Neural progenitor cell (in vitro differentiated cells): Measurements from ENCODE around the gene CHMP1A. TPM values are rescaled to one million over a fixed set of nuclear protein-coding genes. Genes with fewer than 3 reads are reported as not detected.

Experiments
- DNase-seq: peaks from one replicate; pipeline ENCODE4 v3.0.0-alpha.2; 2016; ENCODE audit warnings: low spot score
- H2AFZ ChIP-seq: fragments of 200-600 bp; sonication (generic); replicated peaks from 2 replicates; pipeline ENCODE4 v1.6.1; 2016; ENCODE audit warnings: antibody characterized with exemption
- H3F3A ChIP-seq: fragments of 200-600 bp; sonication (generic); 2 replicates; pipeline ENCODE4 v1.6.1; 2016; ENCODE audit warnings: antibody characterized with exemption, low read depth
- H3K27ac ChIP-seq: fragments of 200-600 bp; sonication (generic); 2 replicates; pipeline ENCODE4 v1.5.1; 2016; ENCODE audit warnings: mild to moderate bottlenecking
- H3K27me3 ChIP-seq: fragments of 200-600 bp; sonication (generic); 2 replicates; pipeline ENCODE4 v1.6.1; 2016; ENCODE audit warnings: mild to moderate bottlenecking, moderate library complexity
- H3K36me3 ChIP-seq: fragments of 200-600 bp; sonication (generic); 2 replicates; pipeline ENCODE4 v1.5.1; 2016
- H3K4me1 ChIP-seq: fragments of 200-600 bp; sonication (generic); 2 replicates; pipeline ENCODE4 v1.6.1; 2016; ENCODE audit warnings: mixed run types
- H3K4me2 ChIP-seq: fragments of 200-600 bp; sonication (generic); 2 replicates; pipeline ENCODE4 v1.6.1; 2016
- H3K4me3 ChIP-seq: fragments of 200-600 bp; sonication (generic); 2 replicates; pipeline ENCODE4 v1.5.1; 2016
- H3K79me2 ChIP-seq: fragments of 200-600 bp; sonication (generic); 2 replicates; pipeline ENCODE4 v1.6.1; 2016; ENCODE audit warnings: low read depth
- H3K9ac ChIP-seq: fragments of 200-600 bp; sonication (generic); 2 replicates; pipeline ENCODE4 v1.6.1; 2016
- H3K9me3 ChIP-seq: fragments of 200-600 bp; sonication (generic); 2 replicates; pipeline ENCODE4 v1.5.1; 2016; ENCODE audit warnings: low read depth
- H4K20me1 ChIP-seq: fragments of 200-600 bp; sonication (generic); 2 replicates; pipeline ENCODE4 v1.6.1; 2016; ENCODE audit warnings: low read depth
- H3K27ac Mint-ChIP-seq: 3 replicates; pipeline ENCODE4 v1.8.0; 2021; ENCODE audit warnings: mixed read lengths
- H3K27me3 Mint-ChIP-seq: 2 replicates; pipeline ENCODE4 v1.8.0; 2022; ENCODE audit warnings: low read depth, mild to moderate bottlenecking, inconsistent platforms, moderate library complexity, mixed read lengths; ENCODE audit not compliant: insufficient read depth
- H3K36me3 Mint-ChIP-seq: 3 replicates; pipeline ENCODE4 v1.8.0; 2021; ENCODE audit warnings: mixed read lengths
- H3K4me1 Mint-ChIP-seq: 3 replicates; pipeline ENCODE4 v1.8.0; 2021; ENCODE audit warnings: mixed read lengths
- H3K4me3 Mint-ChIP-seq: 3 replicates; pipeline ENCODE4 v1.8.0; 2021; ENCODE audit warnings: mild to moderate bottlenecking, moderate library complexity, mixed read lengths
- H3K9me3 Mint-ChIP-seq: 3 replicates; pipeline ENCODE4 v1.8.0; 2020; ENCODE audit warnings: mixed read lengths
- EZH2 ChIP-seq: fragments of 200-600 bp; sonication (generic); IDR thresholded peaks from 2 replicates; pipeline ENCODE4 v1.6.1; 2017; ENCODE audit warnings: antibody characterized with exemption, mild to moderate bottlenecking, moderate library complexity
- EZH2phosphoT487 ChIP-seq: fragments of 200-600 bp; sonication (generic); IDR thresholded peaks from 2 replicates; pipeline ENCODE4 v1.6.1; 2017; ENCODE audit warnings: antibody characterized with exemption
- total RNA-seq: library from RNA; depleted of rRNA; stranded (reverse); fragments of >200 nt; gene quantifications from 2 replicates; pipeline ENCODE4 v1.2.3, GENCODE V29; 2015; ENCODE audit warnings: low replicate concordance
- TF ChIP-seq, protein P1 (sequence below): fragments of 200-600 bp; sonication (generic); IDR thresholded peaks from 2 replicates; pipeline ENCODE4 v1.5.1; 2017; ENCODE audit warnings: antibody characterized with exemption, mild to moderate bottlenecking

Gene CHMP1A
- total RNA-seq, 1 donor from 2014 or later, result 34.6 TPM

DNA sequence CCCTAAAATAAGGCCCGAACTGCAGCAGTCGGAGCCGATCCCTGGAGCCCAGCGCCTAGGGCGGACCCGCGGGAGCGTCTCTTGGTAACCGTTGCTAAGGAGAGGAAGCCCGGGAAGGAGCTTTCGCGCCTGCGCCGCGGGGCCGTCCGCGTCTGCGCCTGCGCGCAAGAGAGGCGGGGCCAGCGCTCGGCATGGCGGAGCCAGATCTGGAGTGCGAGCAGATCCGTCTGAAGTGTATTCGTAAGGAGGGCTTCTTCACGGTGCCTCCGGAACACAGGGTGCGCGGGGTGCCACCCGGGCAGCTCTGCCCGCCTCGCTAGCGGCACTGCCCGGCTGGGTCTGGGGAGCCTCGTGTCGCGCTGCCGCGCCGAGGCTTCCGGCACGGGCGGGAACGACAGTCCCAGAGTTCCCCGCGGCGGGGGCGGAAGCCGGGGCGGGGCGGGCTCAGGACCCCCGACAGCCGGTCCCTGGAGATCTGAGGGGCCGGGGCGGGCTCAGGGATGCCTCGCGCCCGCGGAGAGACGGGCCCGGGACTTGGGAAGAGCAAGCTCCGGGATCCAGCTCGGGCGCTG, 29.1 kb upstream of the CHMP1A start, which contains the start of gene CDK10:
TSS of gene CDK10 (plus strand) at position 170 of the 572 bp plus-strand sequence. CDS start at position 192, 22 bp downstream.
- peaks cover 7% of the 10 kb centered on the region for H3K36me3 ChIP-seq
- Mint-ChIP-seq H3K27ac (peak within 1 kb of the TSS; percentile 88), H3K36me3 (peaks cover 45% of the 10 kb centered on the region)

DNA sequence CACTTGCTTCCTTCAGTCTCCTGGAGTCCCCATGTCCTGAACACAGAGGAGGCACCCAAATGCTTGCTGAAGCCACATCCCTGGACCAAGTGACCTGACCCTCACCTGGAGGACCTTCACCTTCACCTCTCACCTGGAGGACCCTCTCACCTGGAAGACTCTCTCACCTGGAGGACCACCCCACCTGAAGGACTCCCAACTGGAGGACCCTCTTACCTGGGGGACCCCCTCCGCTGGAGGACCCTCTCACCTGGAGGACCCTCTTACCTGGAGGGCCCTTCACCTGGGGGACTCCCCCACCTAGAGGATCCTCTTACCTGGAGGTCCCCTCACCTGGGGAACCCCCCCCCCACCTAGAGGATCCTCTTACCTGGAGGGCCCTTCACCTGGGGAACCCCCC, 28.4 kb upstream of the CHMP1A start:
- peaks cover 49% of the 10 kb centered on the region for H3K36me3 Mint-ChIP-seq

More for the DNA sequence above, 29.1 kb upstream of the CHMP1A start, which contains the start of gene CDK10:
- peaks cover 7% of the 10 kb centered on the region for H3F3A ChIP-seq
- Mint-ChIP-seq H3K4me3 (peak within 1 kb of the TSS; percentile 92), H3K9me3 (peaks cover 20% of the 10 kb centered on the region), H3K27me3 (peaks cover 14% of the 10 kb centered on the region), H3K4me1 (peaks cover 14% of the 10 kb centered on the region)
- peak within 1 kb of the TSS; percentile 94 for H2AFZ ChIP-seq
- peak within 1 kb of the TSS; percentile 77 for H3K4me2 ChIP-seq
- no peak within 1 kb of the TSS for H3K27ac ChIP-seq
- no peaks in the 10 kb centered on the region for H4K20me1 ChIP-seq
- TF ChIP-seq, protein P1, sequence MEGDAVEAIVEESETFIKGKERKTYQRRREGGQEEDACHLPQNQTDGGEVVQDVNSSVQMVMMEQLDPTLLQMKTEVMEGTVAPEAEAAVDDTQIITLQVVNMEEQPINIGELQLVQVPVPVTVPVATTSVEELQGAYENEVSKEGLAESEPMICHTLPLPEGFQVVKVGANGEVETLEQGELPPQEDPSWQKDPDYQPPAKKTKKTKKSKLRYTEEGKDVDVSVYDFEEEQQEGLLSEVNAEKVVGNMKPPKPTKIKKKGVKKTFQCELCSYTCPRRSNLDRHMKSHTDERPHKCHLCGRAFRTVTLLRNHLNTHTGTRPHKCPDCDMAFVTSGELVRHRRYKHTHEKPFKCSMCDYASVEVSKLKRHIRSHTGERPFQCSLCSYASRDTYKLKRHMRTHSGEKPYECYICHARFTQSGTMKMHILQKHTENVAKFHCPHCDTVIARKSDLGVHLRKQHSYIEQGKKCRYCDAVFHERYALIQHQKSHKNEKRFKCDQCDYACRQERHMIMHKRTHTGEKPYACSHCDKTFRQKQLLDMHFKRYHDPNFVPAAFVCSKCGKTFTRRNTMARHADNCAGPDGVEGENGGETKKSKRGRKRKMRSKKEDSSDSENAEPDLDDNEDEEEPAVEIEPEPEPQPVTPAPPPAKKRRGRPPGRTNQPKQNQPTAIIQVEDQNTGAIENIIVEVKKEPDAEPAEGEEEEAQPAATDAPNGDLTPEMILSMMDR, result no peak
- TF ChIP-seq EZH2phosphoT487 (no peak), EZH2 (no peak)
- H3K9me3 ChIP-seq, result no peaks in the 10 kb centered on the region
- H3K79me2 ChIP-seq, result peaks cover 31% of the 10 kb centered on the region
- H3K4me3 ChIP-seq, result peak within 1 kb of the TSS; percentile 65
- peak; percentile 96 for DNase-seq
- H3K27me3 ChIP-seq, result no peaks in the 10 kb centered on the region
- H3K9ac ChIP-seq, result peak within 1 kb of the TSS; percentile 33
- peaks cover 5% of the 10 kb centered on the region for H3K4me1 ChIP-seq

DNA sequence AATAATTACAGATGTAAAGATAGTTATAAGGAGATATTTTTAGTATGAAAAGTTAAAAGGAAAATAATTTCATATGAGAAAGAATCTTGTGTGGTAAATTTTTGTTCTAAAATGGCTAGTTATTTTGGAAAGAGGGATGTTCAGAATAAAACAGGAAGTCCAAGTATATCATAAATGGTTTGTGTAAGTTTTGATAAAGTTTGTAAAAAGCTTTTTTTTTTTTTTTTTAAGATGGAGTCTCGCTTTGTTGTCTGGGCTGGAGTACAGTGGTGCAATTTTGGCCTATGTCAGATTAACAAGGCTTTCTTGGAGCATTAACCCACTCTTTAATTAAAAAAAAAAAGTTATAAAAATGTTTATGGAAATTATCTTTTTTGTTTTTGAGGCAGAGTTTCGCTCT, 20.8 kb upstream of the CHMP1A start:
- Histone ChIP-seq H4K20me1 (no peaks in the 10 kb centered on the region), H2AFZ (no peak overlapping the region), H3K4me3 (no peak overlapping the region), H3F3A (no peaks in the 10 kb centered on the region), H3K36me3 (peaks cover 22% of the 10 kb centered on the region), H3K79me2 (no peaks in the 10 kb centered on the region), H3K4me1 (no peaks in the 10 kb centered on the region), H3K27ac (no peak overlapping the region), H3K4me2 (no peak overlapping the region), H3K27me3 (no peaks in the 10 kb centered on the region), H3K9ac (no peak overlapping the region), H3K9me3 (peaks cover 22% of the 10 kb centered on the region)
- Mint-ChIP-seq H3K4me3 (no peak overlapping the region), H3K27me3 (peaks cover 2% of the 10 kb centered on the region), H3K36me3 (peaks cover 42% of the 10 kb centered on the region), H3K27ac (no peak overlapping the region), H3K9me3 (peaks cover 42% of the 10 kb centered on the region), H3K4me1 (no peaks in the 10 kb centered on the region)
- DNase-seq, result peak; percentile 32
- TF ChIP-seq, protein P1, result no peak
- TF ChIP-seq EZH2phosphoT487, result no peak
- no peak for TF ChIP-seq EZH2

More for the DNA sequence above, 28.4 kb upstream of the CHMP1A start:
- no peaks in the 10 kb centered on the region for H4K20me1 ChIP-seq
- no peak overlapping the region for H3K4me2 ChIP-seq
- H3K27ac ChIP-seq, result no peak overlapping the region
- TF ChIP-seq EZH2 (no peak), EZH2phosphoT487 (no peak)
- TF ChIP-seq, protein P1, result no peak
- H3K27me3 Mint-ChIP-seq, result peaks cover 13% of the 10 kb centered on the region
- H3K27me3 ChIP-seq, result no peaks in the 10 kb centered on the region
- H3K36me3 ChIP-seq, result peaks cover 7% of the 10 kb centered on the region
- peaks cover 5% of the 10 kb centered on the region for H3K4me1 ChIP-seq
- H3K9me3 Mint-ChIP-seq, result peaks cover 24% of the 10 kb centered on the region
- DNase-seq, result no peak
- H3K9me3 ChIP-seq, result no peaks in the 10 kb centered on the region
- no peak overlapping the region for H3K9ac ChIP-seq
- H2AFZ ChIP-seq, result no peak overlapping the region
- H3K27ac Mint-ChIP-seq, result no peak overlapping the region
- peak overlapping the region; percentile 77 for H3K4me3 Mint-ChIP-seq
- no peak overlapping the region for H3K4me3 ChIP-seq
- H3K79me2 ChIP-seq, result peaks cover 31% of the 10 kb centered on the region
- H3F3A ChIP-seq, result peaks cover 7% of the 10 kb centered on the region
- H3K4me1 Mint-ChIP-seq, result peaks cover 14% of the 10 kb centered on the region
